BLaER1 treated with 17β-estradiol and CSF1 and Interleukin-3, amounts not matched to agents 10 nM and 100 nM (cell line): ENCODE results near the gene HSPG2.
"Not testable (repeated sequence)": the region's sequence is repeated elsewhere in the genome, so short reads cannot be mapped to it uniquely, and the experiment has no call there.

Experiments
- H3K27ac ChIP-seq, 11 experiments: shearing (Covaris generic); formaldehyde crosslinking; 2 replicates each; pipeline ENCODE4 v1.8.1; 2022
- H3K27me3 ChIP-seq, 11 experiments: shearing (Covaris generic); formaldehyde crosslinking; 2 replicates each; pipeline ENCODE4 v1.8.1; 2022
- H3K36me3 ChIP-seq, 11 experiments: shearing (Covaris generic); formaldehyde crosslinking; 2 replicates each; pipeline ENCODE4 v1.8.1; 2022
- H3K4me1 ChIP-seq, 10 experiments: shearing (Covaris generic); formaldehyde crosslinking; 2 replicates each; pipeline ENCODE4 v1.8.1; 2022
- H3K4me2 ChIP-seq, 11 experiments: shearing (Covaris generic); formaldehyde crosslinking; 2 replicates each; pipeline ENCODE4 v1.8.1; 2022
- H3K4me3 ChIP-seq, 10 experiments: shearing (Covaris generic); formaldehyde crosslinking; 2 replicates each; pipeline ENCODE4 v1.8.1; 2022
- H3K9ac ChIP-seq, 11 experiments: shearing (Covaris generic); formaldehyde crosslinking; 2 replicates each; pipeline ENCODE4 v1.8.1; 2022
- H3K9me3 ChIP-seq, 11 experiments: shearing (Covaris generic); formaldehyde crosslinking; replicated peaks in 1 of 11; 2 replicates each; pipeline ENCODE4 v1.8.1; 2022
- H4K20me1 ChIP-seq, 11 experiments: shearing (Covaris generic); formaldehyde crosslinking; 2 replicates each; pipeline ENCODE4 v1.8.1; 2022
- Cebpa-rat ChIP-seq, 11 experiments: shearing (Covaris generic); IDR thresholded peaks; 2 replicates each; pipeline ENCODE4 v1.8.1; 2022

HSPG2 gene

DNA sequence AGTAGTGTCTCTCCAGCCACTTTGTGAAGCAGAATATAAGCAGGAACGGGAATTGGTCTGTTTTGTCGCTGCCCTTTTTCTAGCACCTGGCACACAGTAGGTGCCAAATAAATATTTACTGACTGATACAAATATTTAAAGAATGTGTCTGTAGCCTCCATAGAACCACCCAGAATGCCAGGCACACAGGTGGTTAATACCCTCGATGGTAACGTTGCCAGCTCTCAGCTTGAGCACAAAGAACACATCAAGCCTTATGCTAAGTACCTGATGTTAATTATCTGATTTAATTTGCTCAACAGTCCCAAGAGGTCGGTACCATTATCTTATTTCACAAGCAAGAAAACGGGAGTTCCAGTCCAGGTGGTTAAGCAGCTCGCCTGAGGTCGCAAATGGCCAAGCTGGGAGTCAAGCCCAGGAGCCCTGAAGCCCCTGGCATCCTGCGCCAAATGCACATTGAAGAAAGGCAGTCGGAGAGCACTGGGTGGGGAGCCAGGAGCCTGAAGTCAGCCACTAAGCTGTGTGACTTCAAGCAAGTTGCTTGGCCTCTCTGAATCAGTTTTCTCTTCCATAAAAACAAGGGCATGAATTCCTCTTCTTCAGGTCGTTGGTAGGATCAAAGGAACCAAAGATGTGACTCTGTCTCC is 26.4 kb downstream of the HSPG2 start:
- Histone ChIP-seq H3K36me3 (no peaks in the 10 kb centered on the region), H3K27ac (peak overlapping the region; percentile 69 to 93 (median 89)), H3K9ac (peak overlapping the region; percentile 71 to 83 (median 77); a peak in 21 of 22 replicates), H4K20me1 (0 out of 22 replicates have a peak, but pooled peaks cover 0 to 10% (median 0%) of the 10 kb centered on the region in 11 experiments), H3K4me1 (peaks cover 82 to 100% (median 99%) of the 10 kb centered on the region in 10 experiments), H3K27me3 (no peaks in the 10 kb centered on the region), H3K9me3 (no peaks in the 10 kb centered on the region), H3K4me3 (0 out of 20 replicates have a peak overlapping the region, but pooled peaks of 1 of the 10 experiments have one; percentile 27), H3K4me2 (peak overlapping the region; percentile 78 to 95 (median 88))
- no peak for TF ChIP-seq Cebpa-rat (IDR thresholded peaks at IDR 0.05)

DNA sequence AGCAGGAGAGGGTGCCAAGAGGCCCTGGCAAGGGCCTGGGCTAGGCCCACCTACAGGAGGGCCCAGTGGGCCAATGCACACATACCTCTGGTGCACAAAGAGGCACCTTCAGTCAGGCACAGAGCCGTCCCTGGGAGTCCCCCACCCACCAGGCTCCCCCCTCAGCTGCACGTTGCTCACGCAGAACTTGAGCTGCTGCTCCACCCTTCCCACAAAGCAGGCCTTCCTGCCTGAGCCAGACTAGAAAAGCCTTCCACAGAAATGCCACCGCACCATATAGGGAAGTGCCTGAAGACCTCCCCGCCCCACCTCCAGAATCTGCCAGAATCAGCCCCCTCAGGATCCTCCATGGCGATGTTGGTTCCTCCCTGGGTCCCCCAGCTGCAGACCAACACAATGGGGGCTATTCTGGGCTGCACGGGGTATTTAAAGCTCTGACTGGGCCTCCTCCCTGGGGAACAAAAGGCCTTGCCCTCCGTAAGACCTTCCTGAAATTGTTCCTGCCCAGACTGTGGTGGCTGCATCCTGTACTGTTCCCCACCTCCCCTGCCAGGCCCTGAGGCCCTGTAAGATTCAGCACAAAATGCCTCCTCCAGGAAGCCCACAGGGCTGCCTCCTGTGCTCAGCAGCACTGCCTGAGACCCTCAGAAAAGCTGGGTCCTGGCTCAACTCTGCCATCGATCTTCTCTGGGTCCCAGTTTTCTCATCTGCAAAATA is 27.2 kb downstream of the HSPG2 start:
- Histone ChIP-seq H3K4me1 (peaks cover 82 to 100% (median 99%) of the 10 kb centered on the region in 10 experiments), H3K4me2 (peak overlapping the region; percentile 78 to 95 (median 88)), H4K20me1 (0 out of 22 replicates have a peak, but pooled peaks cover 0 to 10% (median 0%) of the 10 kb centered on the region in 11 experiments), H3K27ac (peak overlapping the region; percentile 69 to 93 (median 89)), H3K9me3 (no peaks in the 10 kb centered on the region), H3K9ac (peak overlapping the region; percentile 71 to 83 (median 77)), H3K36me3 (no peaks in the 10 kb centered on the region), H3K27me3 (no peaks in the 10 kb centered on the region), H3K4me3 (peak overlapping the region in 6 of 10 experiments; percentile 32 to 53 (median 46); a peak in 12 of 20 replicates)
- no peak for TF ChIP-seq Cebpa-rat (IDR thresholded peaks at IDR 0.05)

DNA sequence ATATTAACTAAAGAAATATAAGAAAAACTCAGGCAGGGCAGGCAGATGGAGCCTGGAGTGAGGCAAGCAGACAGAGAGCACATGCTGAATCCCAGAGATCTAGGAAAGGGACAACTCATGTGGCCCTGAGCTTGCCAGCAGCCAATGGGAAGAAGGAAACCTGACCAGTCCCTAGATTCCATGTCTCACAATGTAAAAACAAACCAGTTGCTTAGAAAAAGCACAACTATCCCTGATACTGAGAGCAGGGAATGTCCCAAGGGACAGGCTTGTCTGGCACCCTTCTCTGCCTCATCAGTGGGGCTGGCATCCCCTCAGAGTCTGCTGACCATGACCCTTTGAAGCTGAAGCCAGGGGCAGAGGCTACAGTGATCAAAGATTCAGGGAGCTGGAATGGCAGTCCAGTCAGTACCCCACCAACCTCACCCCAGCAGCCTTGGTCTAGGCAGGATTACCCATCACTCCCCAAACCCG is 27.8 kb downstream of the HSPG2 start:
- peak overlapping the region; percentile 71 to 83 (median 77) for H3K9ac ChIP-seq
- no peaks in the 10 kb centered on the region for H3K27me3 ChIP-seq
- no peak for TF ChIP-seq Cebpa-rat (IDR thresholded peaks at IDR 0.05)
- H3K4me3 ChIP-seq, result peak overlapping the region in 6 of 10 experiments; percentile 32 to 53 (median 46); a peak in 12 of 20 replicates
- H4K20me1 ChIP-seq, result 0 out of 22 replicates have a peak, but pooled peaks cover 0 to 5% (median 0%) of the 10 kb centered on the region in 11 experiments
- peaks cover 82 to 100% (median 99%) of the 10 kb centered on the region in 10 experiments for H3K4me1 ChIP-seq
- peak overlapping the region; percentile 69 to 93 (median 89) for H3K27ac ChIP-seq
- H3K4me2 ChIP-seq, result peak overlapping the region; percentile 78 to 95 (median 88)
- H3K9me3 ChIP-seq, result no peaks in the 10 kb centered on the region
- no peaks in the 10 kb centered on the region for H3K36me3 ChIP-seq

DNA sequence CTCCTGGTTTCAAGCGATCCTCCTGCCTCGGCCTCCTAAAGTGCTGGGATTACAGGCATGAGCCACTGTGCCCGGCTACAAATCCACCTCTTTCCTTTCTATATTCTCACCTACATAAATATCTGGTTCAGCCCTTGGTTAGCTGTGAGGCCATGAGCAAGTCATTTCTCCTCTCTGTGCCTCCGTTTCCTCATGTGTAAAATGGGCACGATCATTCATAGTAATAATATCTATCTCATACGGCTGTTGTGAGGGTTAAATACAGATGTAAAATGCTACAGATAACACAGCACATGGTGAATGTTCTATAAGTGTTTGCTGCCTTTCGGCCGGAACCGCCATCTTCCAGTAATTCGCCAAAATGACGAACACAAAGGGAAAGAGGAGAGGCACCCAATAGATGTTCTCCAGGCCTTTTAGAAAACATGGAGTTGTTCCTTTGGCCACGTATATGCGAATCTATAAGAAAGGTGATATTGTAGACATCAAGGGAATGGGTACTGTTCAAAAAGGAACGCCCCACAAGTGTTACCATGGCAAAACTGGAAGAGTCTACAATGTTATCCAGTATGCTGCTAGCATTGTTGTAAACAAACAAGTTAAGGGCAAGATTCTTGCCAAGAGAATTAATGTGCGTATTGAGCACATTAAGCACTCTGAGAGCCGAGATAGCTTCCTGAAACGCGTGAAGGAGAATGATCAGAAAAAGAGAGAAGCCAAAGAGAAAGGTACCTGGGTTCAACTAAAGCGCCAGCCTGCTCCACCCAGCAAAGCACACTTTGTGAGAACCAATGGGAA is 29.2 kb downstream of the HSPG2 start:
- H4K20me1 ChIP-seq, H3K27me3 ChIP-seq, H3K36me3 ChIP-seq, H3K4me3 ChIP-seq, H3K9me3 ChIP-seq: not testable (repeated sequence)
- peaks cover 77 to 100% (median 99%) of the 10 kb centered on the region in 10 experiments for H3K4me1 ChIP-seq
- peak overlapping the region in 9 of 11 experiments; percentile 57 to 83 (median 77); a peak in 14 of 22 replicates for H3K9ac ChIP-seq
- peak overlapping the region in 10 of 11 experiments; percentile 78 to 95 (median 88); a peak in 18 of 22 replicates for H3K4me2 ChIP-seq
- peak overlapping the region in 9 of 11 experiments; percentile 82 to 93 (median 90); a peak in 18 of 22 replicates for H3K27ac ChIP-seq

DNA sequence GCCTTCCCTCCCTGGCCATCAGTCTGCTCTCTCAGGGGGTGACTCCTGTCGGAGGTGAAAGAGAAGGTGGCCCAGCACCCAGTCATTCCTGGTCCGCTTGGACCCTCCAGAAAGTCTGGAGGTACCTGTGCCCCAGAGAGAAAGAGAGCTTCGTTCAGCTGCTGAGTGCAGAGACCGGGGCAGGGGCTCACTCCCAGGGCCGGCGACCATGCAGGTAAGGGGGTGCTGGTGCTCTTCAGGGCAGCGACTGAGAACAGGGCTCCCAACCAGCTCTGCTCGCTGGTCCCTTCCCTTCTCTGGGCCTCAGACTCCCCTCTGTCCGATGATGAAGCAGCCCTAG is 30.1 kb downstream of the HSPG2 start:
- Histone ChIP-seq H3K4me3 (no peak overlapping the region), H3K4me2 (peak overlapping the region; percentile 69 to 95 (median 86)), H4K20me1 (no peaks in the 10 kb centered on the region), H3K27ac (peak overlapping the region in 10 of 11 experiments; percentile 33 to 93 (median 90); a peak in 19 of 22 replicates), H3K4me1 (peaks cover 78 to 100% (median 99%) of the 10 kb centered on the region in 10 experiments), H3K9me3 (no peaks in the 10 kb centered on the region), H3K9ac (peak overlapping the region; percentile 22 to 83 (median 72); a peak in 18 of 22 replicates), H3K36me3 (no peaks in the 10 kb centered on the region), H3K27me3 (no peaks in the 10 kb centered on the region)
- TF ChIP-seq Cebpa-rat (IDR thresholded peaks at IDR 0.05), result no peak

DNA sequence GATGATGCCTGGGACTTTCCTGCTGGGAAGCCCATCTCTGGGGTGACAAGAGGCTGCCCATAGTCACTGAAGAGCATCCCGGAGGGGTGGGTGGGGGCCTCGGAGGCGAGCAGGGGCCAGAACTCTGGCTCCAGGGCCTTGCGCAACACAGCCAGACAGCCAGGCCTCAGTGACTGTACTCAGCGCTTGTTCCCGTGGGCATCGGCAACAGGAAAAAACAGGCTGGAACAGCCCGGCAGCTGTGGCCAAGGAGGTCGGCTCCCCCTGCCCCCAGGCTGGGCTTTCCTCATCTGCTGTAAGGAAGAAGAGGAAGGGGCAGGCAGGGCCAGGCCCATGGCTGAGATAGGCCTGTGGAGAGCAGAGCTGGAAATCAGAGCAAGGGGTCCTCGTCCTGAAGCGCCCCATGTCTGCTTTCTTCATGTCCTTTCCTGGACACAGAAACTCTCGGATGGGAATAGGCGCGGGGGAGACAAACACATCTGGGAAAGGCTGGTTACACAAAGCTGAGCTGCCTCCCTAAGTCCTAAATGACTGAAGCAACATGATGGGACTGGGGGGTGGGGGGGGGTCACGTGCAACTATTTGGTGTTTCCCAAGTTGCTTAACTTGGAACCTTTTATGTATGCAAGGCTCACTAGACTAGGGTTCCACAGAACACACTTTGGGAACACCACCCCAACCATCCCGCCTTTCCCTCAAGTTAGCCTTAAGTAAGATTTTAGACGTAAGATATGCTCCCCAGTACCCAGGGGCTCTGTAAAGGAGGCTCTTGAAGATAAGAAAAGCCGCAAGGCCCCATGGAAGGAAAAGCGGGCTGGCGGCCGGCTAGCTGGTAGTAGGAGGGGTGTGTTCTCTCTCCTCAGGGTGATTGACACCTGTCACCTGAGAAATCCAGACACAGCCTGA is 30.7 kb downstream of the HSPG2 start:
- peak overlapping the region in 2 of 10 experiments; percentile 27 to 37; a peak in 3 of 20 replicates for H3K4me3 ChIP-seq
- H3K4me2 ChIP-seq, result peak overlapping the region; percentile 69 to 95 (median 86)
- no peaks in the 10 kb centered on the region for H3K9me3 ChIP-seq
- H3K27me3 ChIP-seq, result no peaks in the 10 kb centered on the region
- H3K36me3 ChIP-seq, result no peaks in the 10 kb centered on the region
- TF ChIP-seq Cebpa-rat (IDR thresholded peaks at IDR 0.05), result peak in 10 of 11 experiments; percentile 41 to 94 (median 86); a peak in 18 of 22 replicates
- peak overlapping the region in 10 of 11 experiments; percentile 33 to 93 (median 90); a peak in 19 of 22 replicates for H3K27ac ChIP-seq
- H4K20me1 ChIP-seq, result no peaks in the 10 kb centered on the region
- H3K9ac ChIP-seq, result peak overlapping the region; percentile 55 to 83 (median 72); a peak in 21 of 22 replicates
- H3K4me1 ChIP-seq, result peaks cover 85 to 100% (median 99%) of the 10 kb centered on the region in 10 experiments

- H3K36me3 ChIP-seq, result no peaks in the 10 kb centered on the region
- H4K20me1 ChIP-seq, result no peaks in the 10 kb centered on the region
- H3K27ac ChIP-seq, result peak overlapping the region in 10 of 11 experiments; percentile 18 to 93 (median 90); a peak in 19 of 22 replicates
- peak overlapping the region in 9 of 11 experiments; percentile 42 to 83 (median 72); a peak in 18 of 22 replicates for H3K9ac ChIP-seq
- no peaks in the 10 kb centered on the region for H3K27me3 ChIP-seq
- H3K4me3 ChIP-seq, result peak overlapping the region in 1 of 10 experiments; percentile 1; a peak in 1 of 20 replicates
- no peak for TF ChIP-seq Cebpa-rat (IDR thresholded peaks at IDR 0.05)
- no peaks in the 10 kb centered on the region for H3K9me3 ChIP-seq
- peaks cover 86 to 100% (median 100%) of the 10 kb centered on the region in 10 experiments for H3K4me1 ChIP-seq
- peak overlapping the region; percentile 69 to 95 (median 86) for H3K4me2 ChIP-seq
Observed at GRCh38 chr1:21904704-21905520, 32.2 kb downstream of the HSPG2 start.
